Effector memory CD8-positive, alpha-beta T cell (primary cell): ENCODE measurements around the gene SP5.

Source experiments
- ATAC-seq: fragments of 150-1000 bp; cut with Tn5 transposase; replicated peaks from 2 replicates; pipeline ENCODE4 v1.10.0; 2021; ENCODE audit warnings: mild to moderate bottlenecking, moderate library complexity
- DNase-seq, 3 experiments: peaks; one replicate each; pipeline ENCODE4 v3.0.0; 2021
- H3K27ac Mint-ChIP-seq, 2 donors: one replicate each; pipeline ENCODE4 v1.8.0; 2022; ENCODE audit warnings: mild to moderate bottlenecking in 2 of 2, mixed read lengths in 2 of 2, moderate library complexity in 2 of 2
- H3K27me3 Mint-ChIP-seq, 2 donors: one replicate each; pipeline ENCODE4 v1.8.0; 2022; ENCODE audit warnings: mixed read lengths in 2 of 2
- H3K36me3 Mint-ChIP-seq: one replicate; pipeline ENCODE4 v1.8.0; 2022; ENCODE audit warnings: mild to moderate bottlenecking, moderate library complexity, mixed read lengths; ENCODE audit not compliant: insufficient read depth
- H3K4me1 Mint-ChIP-seq, 2 donors: one replicate each; pipeline ENCODE4 v1.8.0; 2022; ENCODE audit warnings: low read depth in 2 of 2, mixed read lengths in 2 of 2
- H3K4me3 Mint-ChIP-seq, 2 donors: one replicate each; pipeline ENCODE4 v1.8.0; 2022; ENCODE audit warnings: mild to moderate bottlenecking in 2 of 2, mixed read lengths in 2 of 2, moderate library complexity in 2 of 2
- H3K9me3 Mint-ChIP-seq, 2 donors: one replicate each; pipeline ENCODE4 v1.8.0; 2022; ENCODE audit warnings: mixed read lengths in 2 of 2

The SP5 gene

GRCh38 chr2:170762760-170763159, 47.6 kb downstream of the SP5 start:
- ATAC-seq (no peak), DNase-seq (no peak)
- Mint-ChIP-seq H3K36me3 (no peaks in the 10 kb centered on the region), H3K9me3 (no peaks in the 10 kb centered on the region), H3K4me1 (no peaks in the 10 kb centered on the region), H3K4me3 (no peak overlapping the region), H3K27me3 (peaks cover 14 to 26% of the 10 kb centered on the region in 2 donors), H3K27ac (no peak overlapping the region)

GRCh38 chr2:170763232-170763631, 48.1 kb downstream of the SP5 start:
- Mint-ChIP-seq H3K27ac (no peak overlapping the region), H3K27me3 (peaks cover 14 to 26% of the 10 kb centered on the region in 2 donors), H3K4me1 (no peaks in the 10 kb centered on the region), H3K36me3 (no peaks in the 10 kb centered on the region), H3K4me3 (no peak overlapping the region), H3K9me3 (no peaks in the 10 kb centered on the region)
- DNase-seq, result no peak
- ATAC-seq, result no peak

DNA sequence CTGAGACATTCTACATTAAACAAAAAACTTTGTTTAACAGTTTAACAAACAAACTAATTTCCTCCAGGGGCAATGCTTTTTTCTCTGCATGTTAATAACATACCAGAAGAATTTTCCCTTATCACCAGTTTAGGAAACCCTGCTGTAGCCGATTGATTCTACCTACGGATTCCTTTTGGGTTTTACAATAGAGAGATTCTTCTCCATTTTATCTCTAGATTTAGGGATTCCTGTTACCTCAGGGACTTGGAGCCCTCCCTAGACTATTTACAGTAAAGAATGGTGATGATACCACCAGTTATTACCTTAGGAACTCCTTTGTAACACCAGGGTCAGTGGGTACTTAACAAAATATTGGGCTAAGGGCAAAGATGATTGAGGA, 49.7 kb downstream of the SP5 start:
- Mint-ChIP-seq H3K9me3 (no peaks in the 10 kb centered on the region), H3K36me3 (no peaks in the 10 kb centered on the region), H3K4me1 (peaks cover 0 to 1% of the 10 kb centered on the region in 2 donors), H3K4me3 (no peak overlapping the region), H3K27ac (no peak overlapping the region), H3K27me3 (peaks cover 14 to 21% of the 10 kb centered on the region in 2 donors)
- ATAC-seq, result no peak
- DNase-seq, result no peak

DNA sequence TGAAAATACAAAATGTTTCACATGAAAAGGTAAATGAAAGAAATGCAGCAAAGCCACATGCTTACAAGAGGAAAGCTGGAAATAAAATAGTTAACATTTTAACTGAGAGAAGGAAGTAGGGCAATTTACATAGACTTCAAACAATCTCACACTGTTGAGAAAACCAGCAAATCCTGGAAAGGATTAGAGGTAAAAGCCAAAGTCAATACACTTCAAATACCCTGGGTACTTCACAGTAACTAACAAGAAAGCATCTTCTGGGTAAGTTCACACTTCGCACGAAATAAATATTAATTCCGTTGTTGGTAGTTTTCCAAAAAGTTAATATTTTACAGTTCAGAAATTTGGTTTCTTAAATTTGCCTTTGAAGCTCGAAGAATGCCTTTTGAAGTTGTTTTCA, 51.6 kb downstream of the SP5 start:
- Mint-ChIP-seq H3K36me3 (no peaks in the 10 kb centered on the region), H3K4me3 (no peak overlapping the region), H3K27ac (no peak overlapping the region), H3K27me3 (peaks cover 15 to 19% of the 10 kb centered on the region in 2 donors), H3K9me3 (no peaks in the 10 kb centered on the region), H3K4me1 (peaks cover 8 to 9% of the 10 kb centered on the region in 2 donors)
- ATAC-seq, result no peak
- no peak for DNase-seq
